Ramos (cell line): ENCODE results near the gene MOGAT1.

Experiments
- in situ Hi-C: fragments of 300-500 bp; cut with MboI; formaldehyde crosslinking; loops from one replicate; pipeline ENCODE4 v1.14.3; 2022; ENCODE audit warnings: low sequenced_read_pairs; ENCODE audit not compliant: unreplicated experiment

Gene MOGAT1

DNA sequence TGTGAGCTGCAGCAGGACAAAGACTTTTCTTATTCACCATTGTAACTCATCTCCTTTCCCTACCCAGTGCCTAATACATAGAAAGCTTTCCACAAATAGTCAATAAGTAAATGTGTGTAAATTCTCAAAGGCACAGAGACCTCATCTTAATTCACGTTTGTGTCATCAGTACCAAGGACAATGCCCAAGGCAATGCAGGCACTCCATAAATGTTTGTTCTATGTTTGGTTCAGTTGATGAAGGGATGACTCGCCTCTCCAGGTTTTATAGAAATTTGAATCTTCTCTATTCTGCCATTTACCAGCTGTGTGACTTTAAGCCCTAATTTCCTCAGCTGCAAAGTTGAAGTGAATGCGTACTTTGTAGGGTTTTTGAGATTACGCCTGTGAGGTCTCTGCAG, 2.1 kb upstream of the MOGAT1 start:
- in situ Hi-C loops, result no loop called here

DNA sequence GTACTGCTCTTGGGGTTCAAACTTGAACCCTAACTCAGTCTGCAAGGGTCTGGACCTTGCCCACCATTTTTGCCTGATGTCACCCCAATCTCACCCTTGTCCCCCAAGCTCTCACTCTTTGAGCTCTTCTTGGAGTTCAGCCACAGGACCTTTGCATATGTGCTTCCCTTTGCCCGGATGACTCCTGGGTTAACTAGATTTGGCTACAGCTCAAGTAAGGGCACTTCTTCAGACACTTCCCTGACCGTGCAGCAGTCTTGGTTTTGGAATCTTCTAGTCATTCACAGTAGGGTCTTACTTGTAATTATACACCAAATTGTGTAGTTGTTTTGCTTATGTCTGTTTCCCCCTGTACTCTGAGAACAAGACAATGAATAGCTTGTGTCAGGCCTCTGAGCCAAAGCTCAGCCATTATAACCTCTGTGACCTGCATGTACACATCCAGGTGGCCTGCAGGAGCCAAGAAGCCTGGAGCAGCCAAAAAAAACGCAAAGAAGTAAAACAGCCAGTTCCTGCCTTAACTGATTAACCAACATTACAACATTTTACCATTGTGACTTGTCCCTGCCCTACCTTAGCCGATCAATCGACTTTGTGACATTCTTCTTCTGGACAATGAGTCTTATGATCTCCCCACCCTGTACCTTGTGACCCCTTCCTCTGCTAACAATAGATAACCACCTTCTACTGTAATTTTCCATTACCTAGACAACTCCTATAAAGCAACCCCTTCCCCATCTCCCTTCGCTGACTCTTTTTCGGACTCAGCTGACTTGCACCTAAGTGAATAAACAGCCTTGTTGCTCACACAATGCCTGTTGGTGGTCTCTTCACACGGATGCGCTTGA, 1.0 kb upstream of the MOGAT1 start:
- in situ Hi-C loops, result no loop called here

DNA sequence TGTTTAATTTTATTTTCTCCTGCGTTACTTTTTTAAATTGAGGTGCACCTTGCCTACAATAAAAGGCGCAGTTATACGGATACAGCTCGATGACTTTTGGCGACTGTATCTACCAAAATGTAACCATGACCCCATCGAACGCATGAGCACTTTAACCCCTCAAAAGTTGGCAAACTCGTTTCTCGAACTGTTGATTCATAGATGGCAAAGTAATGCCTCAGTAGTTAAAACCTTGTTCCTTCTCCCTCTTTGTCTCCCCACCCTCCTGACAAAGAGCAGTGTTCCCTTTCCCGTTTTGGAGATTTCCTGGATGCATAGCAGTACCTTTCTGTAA, 577 bp downstream of the MOGAT1 start:
- in situ Hi-C loops, result no loop called here

DNA sequence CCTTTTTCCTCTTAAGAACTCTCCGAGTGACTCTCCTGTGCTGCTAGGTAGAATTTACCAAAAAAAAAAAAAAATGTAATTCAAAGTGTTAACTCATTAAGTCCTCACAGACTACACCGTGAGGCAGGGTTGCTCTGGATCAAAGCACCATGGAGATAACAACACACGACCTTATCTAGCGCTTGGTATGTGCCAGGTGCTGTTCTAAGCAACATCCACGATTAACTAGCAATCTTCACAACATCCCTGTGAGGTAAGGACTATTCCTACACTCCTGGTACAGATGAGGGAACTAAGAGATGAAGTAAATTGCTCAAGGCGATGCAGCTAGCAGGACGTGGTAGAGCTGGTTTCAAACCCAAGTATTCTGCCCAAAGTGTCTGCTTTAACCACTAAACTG, 1.8 kb downstream of the MOGAT1 start:
- in situ Hi-C loops, result no loop called here

DNA sequence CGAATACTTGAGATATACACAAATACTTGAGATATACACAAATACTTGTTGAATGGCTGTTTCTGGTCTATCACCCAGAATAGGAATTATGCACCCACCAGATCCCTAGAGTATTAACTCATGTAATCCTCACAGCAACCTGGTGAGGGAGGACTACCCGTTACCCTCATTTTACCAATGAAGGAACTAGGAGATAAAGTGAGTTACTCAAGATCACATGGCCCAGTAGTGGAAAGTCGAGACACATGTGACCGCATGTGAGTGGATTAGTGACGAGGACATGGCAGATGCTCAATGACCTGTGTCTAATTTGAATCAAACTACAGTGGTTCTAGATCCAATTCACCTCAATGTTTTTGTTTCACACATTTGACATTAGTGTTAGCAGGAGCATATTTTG, 2.4 kb downstream of the MOGAT1 start:
- in situ Hi-C loops, result no loop called here

DNA sequence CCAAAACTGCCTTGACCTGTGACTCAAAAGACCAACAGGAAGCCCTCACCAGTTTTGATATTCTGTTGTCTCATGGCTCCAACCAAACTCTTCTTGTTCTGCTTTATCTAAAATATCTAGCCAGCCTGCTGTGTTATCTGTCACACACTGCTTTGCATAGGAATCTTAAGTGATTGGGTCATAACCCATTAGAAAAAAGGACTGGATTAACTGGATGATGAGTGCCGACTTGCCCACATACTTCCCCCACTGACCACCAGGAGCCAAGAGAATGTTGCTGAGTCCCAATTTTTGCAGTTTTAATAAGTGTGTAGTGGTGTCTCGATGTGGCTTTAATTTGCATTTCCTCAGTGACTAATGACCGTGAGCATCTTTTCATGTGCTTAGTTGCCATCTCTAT, 6.5 kb downstream of the MOGAT1 start:
- in situ Hi-C loops, result no loop called here

DNA sequence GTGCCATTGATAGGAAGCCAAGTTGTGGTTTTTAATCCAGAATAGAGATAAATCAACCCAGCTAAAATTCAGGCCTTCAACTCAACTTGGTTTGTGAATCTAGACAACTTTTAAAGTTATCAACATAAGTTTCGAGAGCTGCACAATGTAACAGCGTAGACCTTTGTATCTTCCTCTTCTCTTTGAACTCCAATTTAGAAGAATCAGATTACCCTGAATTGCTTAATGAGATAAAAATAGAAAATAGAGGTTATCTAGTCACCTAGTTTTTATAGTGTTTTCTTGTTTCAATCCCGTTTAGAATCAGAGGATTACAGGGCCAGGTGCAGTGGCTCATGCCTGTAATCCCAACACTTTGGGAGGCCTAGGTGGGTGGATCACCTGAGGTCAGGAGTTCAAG, 12.3 kb downstream of the MOGAT1 start:
- in situ Hi-C loops, result no loop called here

DNA sequence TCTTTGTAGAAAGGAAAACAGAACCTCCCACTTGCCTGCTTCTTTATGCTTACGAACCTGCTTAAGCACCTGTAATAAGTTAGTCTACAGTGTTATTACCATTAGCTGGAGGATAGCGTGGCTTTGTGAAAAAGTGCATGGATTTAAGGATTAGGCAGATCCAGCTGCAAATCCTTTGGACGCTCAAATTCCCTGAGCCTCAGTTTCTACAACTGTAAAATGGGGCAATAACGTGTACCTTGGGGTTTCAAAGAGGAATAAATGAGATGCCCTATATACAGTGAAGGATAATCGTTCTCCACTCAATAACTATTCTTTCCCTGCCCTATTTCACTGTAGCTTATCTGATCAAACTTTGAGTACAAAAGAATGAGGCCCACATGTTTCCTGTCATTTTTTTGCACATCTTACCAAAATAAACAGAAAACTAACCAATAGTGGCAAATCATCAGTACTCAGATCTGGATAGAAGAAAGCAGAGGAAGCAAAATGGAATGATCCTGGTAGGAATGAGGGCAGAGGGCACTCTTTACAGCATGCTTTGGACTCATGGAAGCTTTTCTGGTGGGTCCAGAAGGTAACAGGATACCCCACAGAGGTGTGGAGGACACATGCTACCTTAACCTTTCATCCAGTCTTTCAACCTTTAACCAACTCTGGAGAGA, 14.8 kb downstream of the MOGAT1 start:
- in situ Hi-C loops, result no loop called here

DNA sequence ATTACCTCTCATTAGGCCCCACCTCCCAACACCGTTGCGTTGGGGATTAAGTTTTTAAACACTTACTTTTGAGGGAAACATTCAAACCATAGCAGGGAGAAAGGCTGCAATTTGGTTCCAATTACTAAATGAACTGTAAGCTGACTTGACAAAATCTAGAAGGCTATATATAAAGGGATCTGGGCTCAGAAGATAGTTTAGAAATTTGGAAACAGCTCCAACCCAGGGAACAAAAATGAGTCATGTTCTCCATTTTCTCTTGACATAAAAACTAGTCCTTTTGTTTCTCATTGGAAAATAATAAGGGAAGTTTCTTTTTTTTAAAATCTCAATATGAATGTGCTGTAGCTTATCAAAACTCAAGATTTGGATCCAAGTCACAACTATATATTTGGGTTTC, 17.5 kb downstream of the MOGAT1 start:
- in situ Hi-C loops, result no loop called here

DNA sequence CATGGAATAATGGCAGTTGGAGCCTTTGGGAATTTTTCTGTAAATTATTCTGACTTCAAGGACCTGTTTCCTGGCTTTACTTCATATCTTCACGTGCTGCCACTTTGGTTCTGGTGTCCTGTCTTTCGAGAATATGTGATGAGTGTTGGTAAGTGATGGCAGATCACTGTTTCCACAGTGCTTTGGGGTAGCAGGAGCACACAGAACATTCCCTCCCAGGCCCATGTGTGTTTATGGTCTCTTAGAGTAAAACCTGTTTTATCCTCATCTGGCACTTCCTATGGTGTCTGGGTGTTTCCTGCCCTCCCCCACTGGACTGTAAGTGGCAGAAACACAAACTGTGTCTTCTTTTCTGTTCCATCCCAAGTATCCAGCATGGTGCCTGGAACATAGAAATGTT, 17.9 kb downstream of the MOGAT1 start:
- in situ Hi-C loops, result no loop called here

DNA sequence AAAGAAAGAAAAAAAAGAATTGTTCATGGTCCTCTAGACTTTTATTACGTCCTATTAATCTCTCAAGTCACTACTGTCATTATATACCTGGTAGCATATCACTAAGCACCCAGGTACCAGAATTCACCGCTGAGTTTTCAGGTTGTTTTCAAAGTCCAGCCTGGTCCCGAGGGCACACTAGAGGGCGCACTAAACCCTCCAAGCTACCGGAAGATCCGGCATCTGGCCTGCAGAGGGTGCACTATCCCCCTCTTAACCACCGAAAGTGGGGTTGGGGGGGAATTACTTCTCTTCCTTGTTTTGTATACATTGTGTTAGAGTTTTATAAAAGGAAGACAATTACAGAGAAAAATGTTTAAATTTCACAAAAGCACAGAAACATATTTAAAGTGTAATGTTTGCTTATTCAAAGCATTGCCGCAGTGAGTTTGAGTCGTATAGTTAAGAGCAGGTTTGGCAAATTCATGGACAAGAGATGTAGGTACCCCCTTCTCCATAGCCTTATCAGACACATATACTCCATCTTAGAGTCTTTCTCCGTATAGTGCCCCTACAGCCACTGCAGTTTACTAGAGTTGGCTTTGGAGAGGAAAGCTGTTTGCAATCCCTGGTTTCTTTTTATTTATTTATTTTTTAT, 19.2 kb downstream of the MOGAT1 start:
- in situ Hi-C loops, result loop anchor here (10.0 kb wide), 1 partner anchor 214 kb away; no protein-coding TSS in a partner anchor

DNA sequence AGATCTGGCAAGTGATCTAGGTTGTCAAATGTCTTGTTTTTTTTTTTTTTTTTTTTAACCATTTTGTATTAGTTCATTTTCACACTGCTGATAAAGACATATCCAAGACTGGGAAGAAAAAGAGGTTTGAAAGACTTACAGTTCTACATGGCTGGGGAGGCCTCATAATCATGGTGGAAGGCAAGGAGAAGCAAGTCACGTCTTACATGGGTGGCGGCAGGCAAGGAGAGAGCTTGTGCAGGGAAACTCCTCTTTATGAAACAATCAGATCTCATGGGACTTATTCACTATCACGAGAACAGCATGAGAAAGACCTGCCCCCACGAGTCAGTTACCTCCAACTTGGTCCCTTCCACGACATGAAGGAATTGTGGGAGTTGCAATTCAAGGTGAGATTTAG, 22.0 kb downstream of the MOGAT1 start:
- in situ Hi-C loops, result loop anchor here (10.0 kb wide), 1 partner anchor 211 kb away; no protein-coding TSS in a partner anchor

DNA sequence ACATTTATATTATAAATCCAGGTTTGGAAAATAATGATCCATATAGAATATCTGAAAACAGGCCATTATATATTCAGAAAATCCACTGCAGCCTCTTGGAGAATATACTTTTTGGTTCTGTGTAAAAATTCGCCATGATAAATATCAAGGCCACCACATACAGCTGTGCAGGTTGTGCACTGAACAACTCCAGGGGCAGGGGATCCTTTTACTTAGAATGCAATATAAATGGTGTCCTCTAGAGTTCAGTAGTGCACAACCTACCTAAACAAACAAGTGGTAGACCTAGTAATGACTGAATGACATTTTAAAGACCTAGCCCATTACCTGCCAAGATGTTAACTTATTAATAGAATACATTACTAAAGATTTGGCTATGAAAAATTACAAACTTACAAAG, 22.4 kb downstream of the MOGAT1 start:
- in situ Hi-C loops, result loop anchor here (10.0 kb wide), 1 partner anchor 211 kb away; no protein-coding TSS in a partner anchor

DNA sequence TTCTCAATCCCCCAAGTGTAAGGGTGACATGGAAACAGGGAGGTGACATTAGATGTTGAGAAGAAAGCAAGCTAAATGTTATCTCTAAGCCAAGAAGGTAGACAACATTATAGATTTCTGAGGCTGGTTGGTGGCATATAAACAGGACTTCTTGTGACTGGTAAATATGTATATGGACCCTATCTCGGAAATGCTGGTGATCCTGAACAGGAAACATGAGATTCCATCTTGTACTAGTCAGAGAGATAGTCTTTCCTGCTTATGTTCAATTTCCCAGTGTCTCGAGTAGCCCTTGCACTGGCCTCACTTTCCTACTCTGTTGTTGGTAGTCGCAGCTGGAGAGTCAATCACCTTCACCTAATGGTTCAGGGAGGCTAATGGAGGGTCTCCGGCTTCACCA, 26.8 kb downstream of the MOGAT1 start:
- in situ Hi-C loops, result loop anchor here (10.0 kb wide), 1 partner anchor 207 kb away; no protein-coding TSS in a partner anchor

DNA sequence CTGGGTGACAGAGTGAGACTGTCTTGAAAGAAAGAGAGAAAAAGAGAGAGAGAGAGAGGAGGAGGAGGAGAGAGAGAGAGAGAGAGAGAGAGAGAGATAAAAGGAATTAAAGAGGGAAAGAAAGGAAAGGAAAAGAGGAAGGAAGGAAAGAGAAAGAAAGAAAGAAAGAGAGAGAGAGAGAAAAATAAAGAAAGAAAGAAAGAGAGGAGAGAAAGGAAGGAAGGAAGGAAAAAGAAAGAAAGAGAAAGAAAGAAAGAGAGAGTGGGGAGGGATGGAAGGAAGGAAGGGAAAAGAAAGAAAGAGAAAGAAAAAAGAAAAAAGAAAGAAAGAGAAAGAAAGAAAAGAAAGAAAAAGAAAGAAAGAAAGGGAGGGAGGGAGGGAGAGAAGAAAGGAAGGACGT, 29.8 kb downstream of the MOGAT1 start:
- in situ Hi-C loops, result no loop called here

DNA sequence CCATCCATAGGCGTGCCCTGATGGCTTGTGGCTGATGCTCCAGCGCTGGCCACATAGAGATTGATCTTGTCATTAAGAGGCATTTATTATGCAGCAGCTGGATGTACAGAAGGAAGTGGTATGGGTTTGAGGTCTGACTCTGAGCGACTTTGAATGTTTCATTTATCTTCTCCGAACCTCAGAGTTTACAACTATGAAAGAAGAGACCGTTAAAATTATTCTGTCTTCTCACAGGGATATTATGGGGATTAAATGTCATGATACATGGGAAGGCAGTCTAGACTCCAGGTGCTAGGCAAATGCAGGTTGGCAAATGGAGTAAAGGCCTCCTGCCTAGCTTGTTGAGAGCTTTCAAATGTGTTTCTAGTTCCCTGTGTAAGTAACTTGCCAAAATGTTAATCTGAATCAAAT, 30.3 kb downstream of the MOGAT1 start:
- in situ Hi-C loops, result no loop called here

DNA sequence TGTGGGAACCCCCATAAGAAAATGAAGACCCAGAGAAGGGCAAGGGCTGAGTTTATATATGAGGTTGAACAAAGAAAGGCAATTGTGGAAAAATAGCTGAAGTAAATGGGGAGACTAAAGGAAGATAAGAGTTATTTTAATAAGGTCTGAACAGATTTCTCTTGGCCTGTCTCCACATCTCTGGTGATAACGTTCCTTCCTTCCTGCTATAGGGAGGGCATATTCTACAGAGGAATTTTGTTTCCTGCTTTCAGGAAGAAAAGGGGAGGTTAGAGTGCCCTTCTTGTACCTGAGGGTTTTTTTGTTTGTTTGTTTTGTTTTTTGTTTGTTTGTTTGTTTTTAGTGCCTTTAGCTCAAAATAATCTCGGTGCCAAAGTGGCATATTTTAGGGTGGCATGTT, 31.6 kb downstream of the MOGAT1 start:
- in situ Hi-C loops, result no loop called here

DNA sequence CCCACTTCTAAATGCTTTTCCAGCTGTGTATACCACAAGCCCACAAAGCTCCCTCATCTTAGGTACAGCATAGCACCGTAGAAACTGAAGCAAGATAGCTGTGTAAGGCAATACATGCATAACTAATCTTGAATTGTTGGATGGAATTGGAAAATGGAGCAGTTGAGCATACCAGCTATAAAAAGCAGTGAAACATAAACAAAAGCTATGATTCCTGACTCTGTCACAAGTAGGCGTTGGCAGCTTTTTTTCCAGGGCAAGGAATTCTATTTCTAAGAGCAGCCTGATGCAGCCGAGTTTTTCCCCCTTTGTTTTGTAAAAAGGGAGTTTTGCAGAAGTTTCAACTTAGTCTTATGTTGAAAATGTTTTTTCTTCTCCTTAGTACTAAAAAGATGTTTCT, 32.4 kb downstream of the MOGAT1 start:
- in situ Hi-C loops, result no loop called here

DNA sequence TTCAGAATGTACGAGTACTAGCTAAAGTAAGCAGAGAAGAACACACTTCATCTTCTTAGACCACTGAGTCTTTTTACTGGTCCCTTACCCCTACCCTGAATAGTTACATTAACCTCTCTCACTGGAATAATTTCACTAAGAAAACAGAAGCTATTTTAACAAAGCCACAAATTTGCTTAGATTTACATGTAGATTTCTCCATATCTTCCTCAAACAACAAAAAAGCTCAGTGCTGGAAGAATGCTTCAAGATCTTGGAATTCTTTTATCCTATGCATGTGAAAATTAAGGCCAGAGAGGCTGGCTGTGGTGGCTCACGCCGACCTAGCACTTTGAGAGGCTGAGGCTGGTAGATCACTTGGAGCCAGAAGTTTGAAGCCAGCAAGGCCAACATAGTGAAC, 35.2 kb downstream of the MOGAT1 start:
- in situ Hi-C loops, result no loop called here

DNA sequence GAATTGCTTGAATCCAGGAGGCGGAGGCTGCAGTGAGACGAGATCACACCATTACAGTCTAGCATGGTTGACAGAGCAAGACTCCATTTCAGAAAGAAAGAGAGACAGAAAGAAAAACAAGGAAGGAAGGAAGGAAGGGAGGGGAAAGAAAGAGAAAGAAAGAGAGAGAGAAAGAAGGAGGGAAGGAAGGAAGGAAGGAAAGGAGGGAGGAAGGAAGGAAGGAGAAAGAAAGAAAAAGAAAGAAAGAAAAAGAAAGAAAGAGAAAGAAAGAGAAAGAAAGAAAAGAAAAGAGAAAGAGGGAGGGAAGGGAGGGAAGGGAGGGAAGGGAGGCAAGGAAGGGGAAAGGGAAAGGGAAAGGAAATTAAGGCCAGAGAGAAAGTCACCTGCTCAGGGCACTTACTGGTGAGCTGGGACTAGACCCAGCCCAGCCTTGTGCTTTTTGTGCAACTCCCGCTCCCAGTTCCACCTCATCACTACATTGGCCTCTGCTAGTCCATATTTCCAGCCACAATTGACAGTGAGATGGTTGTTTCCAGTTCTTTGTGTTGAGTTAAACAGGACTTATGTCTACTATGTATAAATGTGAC, 35.7 kb downstream of the MOGAT1 start:
- in situ Hi-C loops, result no loop called here

DNA sequence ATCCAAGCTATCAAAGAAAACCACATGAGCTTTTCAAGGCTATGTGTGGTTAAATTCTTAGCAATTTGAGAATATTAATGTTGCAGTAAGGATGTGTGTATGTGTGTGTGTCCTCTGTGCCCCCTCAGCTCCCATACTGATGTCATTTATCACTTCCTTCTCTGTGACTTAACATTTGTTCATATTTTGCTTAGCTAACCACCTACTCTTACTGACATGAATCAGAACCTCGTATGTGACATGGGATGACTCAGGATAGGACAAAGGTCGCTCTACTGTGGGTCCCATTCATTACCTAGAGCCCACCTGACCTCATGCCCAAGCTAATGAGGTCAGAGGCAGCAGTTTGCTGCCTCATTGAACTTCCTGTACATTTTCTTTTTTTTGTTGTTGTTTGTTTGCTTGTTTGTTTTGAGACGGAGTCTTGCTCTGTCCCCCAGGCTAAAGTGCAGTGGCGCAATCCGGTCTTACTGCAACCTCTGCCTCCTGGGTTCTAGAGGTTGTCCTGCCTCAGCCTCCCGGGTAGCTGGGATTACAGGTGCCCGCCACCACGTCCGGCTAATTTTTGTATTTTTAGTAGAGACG, 36.3 kb downstream of the MOGAT1 start:
- in situ Hi-C loops, result no loop called here
